GM19193 (cell line): ENCODE data around the gene ZNF750.

Experiments used
- POLR2A ChIP-seq: IDR thresholded peaks from 4 replicates; pipeline ENCODE4 v1.6.1; 2011; ENCODE audit not compliant: insufficient read depth, insufficient read length; ENCODE audit errors: extremely low read depth

The ZNF750 gene

GRCh38 chr17:82851381-82851780, 11.6 kb upstream of the ZNF750 start:
- TF ChIP-seq POLR2A, result no peak

DNA sequence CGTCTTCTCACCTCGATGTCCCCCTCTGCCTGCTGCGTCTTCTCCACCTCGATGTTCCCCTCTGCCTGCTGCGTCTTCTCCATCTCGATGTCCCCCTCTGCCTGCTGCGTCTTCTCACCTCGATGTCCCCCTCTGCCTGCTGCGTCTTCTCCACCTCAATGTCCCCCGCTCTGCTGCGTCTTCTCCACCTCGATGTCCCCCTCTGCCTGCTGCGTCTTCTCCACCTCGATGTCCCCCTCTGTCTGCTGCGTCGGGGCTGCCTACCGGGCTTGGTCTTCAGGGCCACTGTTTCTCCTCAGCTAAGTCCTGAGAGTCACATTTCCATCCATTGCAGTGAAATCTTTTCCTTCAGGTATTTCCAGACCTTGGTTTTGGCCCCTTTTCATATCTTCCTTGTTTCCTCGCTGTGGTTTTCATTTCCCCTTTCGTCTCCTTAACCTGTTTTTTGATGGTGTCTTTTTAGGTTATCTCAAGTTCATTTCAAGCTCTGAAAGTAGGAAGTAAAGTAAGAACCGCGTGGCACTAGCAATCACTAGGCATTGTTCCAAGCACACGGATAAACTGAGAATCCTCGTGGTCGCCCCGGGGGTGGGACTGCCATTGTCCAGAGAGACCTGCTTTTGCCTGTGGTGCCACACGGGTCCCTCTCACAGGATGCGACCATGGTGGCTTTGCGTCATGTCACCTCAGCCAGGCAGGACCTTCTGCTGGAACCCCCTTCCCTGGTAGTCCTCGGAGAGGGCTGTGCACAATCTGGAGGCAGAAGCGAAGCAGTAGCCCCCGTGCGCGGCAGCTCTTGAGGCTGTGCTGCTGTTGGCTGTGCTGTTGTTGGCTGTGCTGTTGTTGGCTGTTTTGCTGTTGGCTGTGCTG, 9.5 kb upstream of the ZNF750 start:
- TF ChIP-seq POLR2A, result no peak

GRCh38 chr17:82848022-82848592, 8.3 kb upstream of the ZNF750 start:
- no peak for TF ChIP-seq POLR2A

DNA sequence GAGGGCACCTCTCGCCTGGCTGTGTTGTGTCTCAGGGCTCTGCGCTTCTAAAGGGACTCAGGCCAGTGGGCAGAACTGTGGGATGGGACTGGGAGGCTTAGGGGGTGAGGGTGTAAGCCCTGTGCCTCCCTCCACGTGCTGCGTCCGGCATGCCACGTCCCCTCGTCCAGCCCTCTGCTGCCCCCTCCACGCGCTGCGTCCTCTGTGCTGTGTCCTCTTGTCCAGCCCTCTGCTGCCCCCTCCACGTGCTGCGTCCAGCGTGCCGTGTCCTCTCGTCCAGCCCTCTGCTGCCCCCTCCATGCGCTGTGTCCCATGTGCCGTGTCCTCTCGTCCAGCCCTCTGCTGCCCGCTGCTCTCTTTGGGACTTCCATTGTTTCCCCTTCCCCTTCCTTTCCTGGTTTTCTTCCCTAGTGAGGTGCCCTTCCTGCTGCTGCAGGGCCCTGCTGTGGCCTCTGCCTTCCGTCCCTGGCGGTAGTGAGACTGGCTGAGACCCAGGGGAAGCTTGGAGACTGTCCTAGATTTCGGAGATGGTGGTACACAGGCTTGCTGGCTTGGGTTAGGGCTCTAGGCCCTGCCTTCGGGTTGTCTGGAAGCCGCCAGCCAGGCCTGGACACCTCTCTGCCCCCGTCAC, 6.4 kb upstream of the ZNF750 start:
- TF ChIP-seq POLR2A, result no peak

GRCh38 chr17:82845163-82845807, 5.5 kb upstream of the ZNF750 start:
- no peak for TF ChIP-seq POLR2A

DNA sequence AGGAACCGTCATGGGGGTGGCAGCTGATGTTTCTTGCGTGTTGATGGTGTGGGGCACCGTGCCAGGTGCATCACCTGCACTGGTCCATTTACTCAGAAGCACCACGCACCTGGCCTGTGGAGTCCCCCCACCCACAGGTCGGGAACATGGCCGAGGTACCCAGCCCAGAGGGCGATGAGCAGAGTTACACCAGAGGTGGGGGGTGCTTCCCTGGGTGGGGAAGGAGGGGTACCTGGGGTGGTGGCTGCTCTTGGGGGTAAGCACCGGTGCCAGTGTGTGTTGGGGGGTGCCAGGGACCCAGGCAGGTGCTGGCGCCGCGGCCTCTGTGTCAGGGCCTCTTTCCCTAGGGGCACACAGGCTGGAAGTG, 5.0 kb upstream of the ZNF750 start:
- no peak for TF ChIP-seq POLR2A

- TF ChIP-seq POLR2A, result no peak
Measured at GRCh38 chr17:82843904-82844680, 4.3 kb upstream of the ZNF750 start.

GRCh38 chr17:82841921-82842596, 2.2 kb upstream of the ZNF750 start:
- no peak for TF ChIP-seq POLR2A

- TF ChIP-seq POLR2A, result no peak
Measured at GRCh38 chr17:82840431-82840831, 609 bp upstream of the ZNF750 start.

DNA sequence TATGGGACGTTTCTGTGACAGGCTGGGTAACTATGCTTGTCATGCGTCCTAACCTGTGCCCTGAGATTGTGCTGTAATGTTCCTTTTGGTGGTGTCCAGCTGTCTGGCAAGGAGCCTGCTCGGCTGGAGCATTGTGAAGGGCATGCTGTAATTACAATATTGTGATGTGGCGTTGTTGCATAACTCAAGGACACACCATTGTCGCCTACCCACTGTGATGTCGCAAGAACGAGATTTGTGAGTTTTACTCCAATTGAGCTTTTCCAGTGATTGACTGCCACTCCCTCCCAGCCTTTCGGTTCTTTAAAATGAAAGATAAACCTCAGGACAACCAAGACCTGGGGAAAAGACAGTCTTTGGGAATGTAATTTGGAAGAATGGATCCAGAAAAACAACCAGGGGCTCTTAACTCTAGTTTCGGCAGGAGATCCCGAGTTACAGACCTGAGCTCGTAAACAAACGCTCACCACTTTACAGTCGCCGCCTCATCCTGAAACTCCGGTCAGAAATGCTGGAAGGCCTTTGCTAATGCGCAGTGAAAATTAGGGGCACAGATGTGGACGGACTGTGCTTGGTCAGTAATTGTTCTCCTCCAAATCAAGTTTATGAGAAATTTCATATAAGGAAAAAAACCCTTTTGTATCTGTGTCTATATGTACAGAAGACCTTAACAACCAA, 1.3 kb downstream of the ZNF750 start:
- TF ChIP-seq POLR2A, result no peak

GRCh38 chr17:82837586-82838320, 2.1 kb downstream of the ZNF750 start:
- no peak for TF ChIP-seq POLR2A

DNA sequence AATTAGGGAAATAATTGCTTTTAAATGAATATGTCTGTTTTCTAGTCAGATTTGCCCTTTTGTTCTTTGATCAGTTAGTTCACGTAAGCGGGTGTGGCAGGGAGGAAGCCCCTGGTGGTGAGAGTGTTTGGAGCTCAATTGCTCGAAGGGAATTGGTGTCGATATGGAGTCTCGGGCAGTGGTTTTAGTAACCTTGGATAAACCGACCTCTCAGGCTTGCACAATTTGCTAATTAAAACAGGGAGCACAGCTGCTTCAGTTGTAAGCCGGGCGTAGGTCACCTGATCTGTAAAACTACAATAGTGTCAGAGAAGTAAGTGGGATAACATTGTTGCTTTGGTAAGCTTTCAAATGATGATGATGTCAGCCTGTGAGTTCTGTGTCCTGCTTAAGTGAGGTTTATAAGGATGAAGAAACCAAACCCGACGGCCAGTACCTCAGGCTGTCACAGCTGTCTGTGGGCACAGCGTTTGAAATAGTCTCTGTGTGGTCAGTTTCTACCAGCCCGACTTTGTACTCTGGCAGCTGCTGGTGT, 2.9 kb downstream of the ZNF750 start:
- no peak for TF ChIP-seq POLR2A
